Fibroblast of the aortic adventitia (primary cell): Measurements from ENCODE around the gene MAST3. TPM values are rescaled to one million over a fixed set of nuclear protein-coding genes. Genes with fewer than 3 reads are reported as not detected.
A peak's percentile ranks its signal among the peaks of the same experiment; 100 is the strongest.

Source experiments
- DNase-seq: peaks from one replicate; pipeline ENCODE4 v3.0.0-alpha.2; 2010; ENCODE audit warnings: low read depth
- H3K4me3 ChIP-seq: 2 replicates; pipeline ENCODE4 v1.5.1; 2011; ENCODE audit warnings: low read depth, mild to moderate bottlenecking, control low read depth, low read length, moderate library complexity
- CTCF ChIP-seq: IDR thresholded peaks from 2 replicates; pipeline ENCODE4 v1.5.1; 2011; ENCODE audit warnings: mild to moderate bottlenecking, low read length, control low read depth, inconsistent platforms; ENCODE audit not compliant: insufficient read depth
- total RNA-seq: library from RNA; depleted of rRNA; stranded (reverse); fragments of >200 nt; gene quantifications from 2 replicates; pipeline ENCODE4 v1.2.3, GENCODE V29; 2012; ENCODE audit warnings: low replicate concordance

Gene MAST3
- total RNA-seq, 1 donor, result 3.1 TPM

- no peak overlapping the region for H3K4me3 ChIP-seq
- no peak for TF ChIP-seq CTCF
- DNase-seq, result no peak
These were observed 29.2 kb upstream of the MAST3 start for GRCh38 chr19:18068395-18068794.

DNA sequence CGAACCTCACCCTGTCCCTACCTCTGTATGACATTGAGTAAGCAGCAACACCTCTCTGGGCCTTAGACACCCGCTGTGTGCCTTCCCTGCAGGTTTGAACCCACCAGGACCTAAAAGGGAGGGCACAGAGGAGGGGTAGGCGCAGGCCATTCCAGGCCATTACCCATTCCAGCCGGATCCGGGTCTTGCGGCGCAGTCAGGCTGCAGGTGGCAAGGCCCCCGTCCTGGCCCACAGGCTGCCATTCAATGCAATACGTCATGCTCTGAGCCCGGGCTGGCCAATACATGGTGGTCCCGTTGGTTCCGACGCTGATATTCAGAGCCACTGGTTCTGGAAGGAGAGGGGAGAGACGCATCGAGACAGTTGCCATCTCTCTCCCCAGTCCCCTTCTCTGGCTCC, 28.2 kb upstream of the MAST3 start:
- H3K4me3 ChIP-seq, result no peak overlapping the region
- no peak for DNase-seq
- no peak for TF ChIP-seq CTCF

DNA sequence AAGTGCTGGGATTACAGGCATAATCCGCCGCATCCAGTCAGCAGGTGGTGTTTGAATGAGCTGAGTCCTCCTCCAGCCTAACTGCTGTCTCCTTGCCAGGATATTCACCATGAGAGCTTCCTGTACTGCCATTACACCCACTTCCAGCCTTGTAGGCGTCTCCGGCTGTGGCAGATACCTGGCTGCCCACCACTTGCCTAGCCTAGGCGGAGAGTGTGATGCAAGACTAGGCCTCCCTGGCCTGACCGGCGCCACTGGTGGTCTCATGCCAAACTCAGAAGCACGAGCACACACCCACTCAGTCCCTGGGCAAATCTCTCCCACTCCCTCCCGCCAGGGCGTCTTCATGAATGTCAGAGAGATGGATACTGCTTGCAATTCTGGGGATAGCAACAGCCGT, 27.4 kb upstream of the MAST3 start:
- no peak for TF ChIP-seq CTCF
- H3K4me3 ChIP-seq, result no peak overlapping the region
- DNase-seq, result peak; percentile 13

GRCh38 chr19:18072335-18072734, 25.2 kb upstream of the MAST3 start:
- no peak for TF ChIP-seq CTCF
- H3K4me3 ChIP-seq, result no peak overlapping the region
- DNase-seq, result no peak

GRCh38 chr19:18073197-18073596, 24.4 kb upstream of the MAST3 start:
- no peak for TF ChIP-seq CTCF
- no peak overlapping the region for H3K4me3 ChIP-seq
- no peak for DNase-seq

- no peak overlapping the region for H3K4me3 ChIP-seq
- TF ChIP-seq CTCF, result no peak
- DNase-seq, result no peak
These were observed 23.4 kb upstream of the MAST3 start for GRCh38 chr19:18074192-18074591.

GRCh38 chr19:18083929-18084684, 13.5 kb upstream of the MAST3 start:
- H3K4me3 ChIP-seq, result no peak overlapping the region
- no peak for TF ChIP-seq CTCF
- DNase-seq, result no peak
